Kidney tubule cell (primary cell): ENCODE data around the gene BMAL1.

Experiments
- DNase-seq: peaks from one replicate; pipeline ENCODE4 v3.0.0-alpha.2; 2018; ENCODE audit warnings: low spot score

The BMAL1 gene

DNA sequence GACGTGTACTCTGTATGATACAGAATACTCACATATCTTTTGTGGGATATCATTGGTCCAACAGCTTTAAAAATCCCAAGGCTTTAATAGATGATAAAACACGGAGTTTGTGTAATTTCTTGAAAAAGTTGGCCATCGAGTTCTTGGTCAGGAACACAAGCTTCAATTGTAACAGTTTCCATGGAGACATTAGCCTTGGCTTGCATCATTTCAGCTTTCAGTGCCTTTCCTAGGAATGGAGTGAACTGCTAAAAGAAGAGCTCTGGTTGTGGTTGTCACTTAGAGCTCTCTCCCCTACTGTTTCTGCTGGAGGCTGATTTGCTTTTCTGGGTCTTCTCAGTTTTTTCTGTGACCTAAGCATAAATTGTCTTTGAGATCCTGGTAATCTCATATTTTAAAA lies 14.2 kb downstream of the BMAL1 start:
- DNase-seq, result no peak

- DNase-seq, result peak; percentile 62
These were observed 15.4 kb downstream of the BMAL1 start for GRCh38 chr11:13292970-13293369.

DNA sequence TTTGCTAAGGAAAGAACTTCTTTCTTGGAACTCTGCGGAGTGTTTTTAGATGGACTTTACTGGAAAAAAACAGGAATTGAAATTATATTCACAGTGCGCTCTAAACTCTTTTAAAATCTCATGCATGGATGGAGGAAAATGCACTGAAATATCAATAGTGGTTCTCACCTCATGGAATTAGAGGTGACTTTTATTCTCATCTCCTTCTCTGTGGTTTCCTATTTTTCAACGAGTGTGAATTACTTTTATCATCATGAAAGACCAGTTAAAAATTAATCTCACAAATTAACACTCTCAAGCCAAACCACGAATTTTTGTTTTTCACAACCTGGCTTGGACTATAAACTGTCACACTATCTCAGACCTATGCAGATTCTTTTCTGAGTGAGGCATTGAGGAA lies 16.6 kb downstream of the BMAL1 start:
- no peak for DNase-seq

DNA sequence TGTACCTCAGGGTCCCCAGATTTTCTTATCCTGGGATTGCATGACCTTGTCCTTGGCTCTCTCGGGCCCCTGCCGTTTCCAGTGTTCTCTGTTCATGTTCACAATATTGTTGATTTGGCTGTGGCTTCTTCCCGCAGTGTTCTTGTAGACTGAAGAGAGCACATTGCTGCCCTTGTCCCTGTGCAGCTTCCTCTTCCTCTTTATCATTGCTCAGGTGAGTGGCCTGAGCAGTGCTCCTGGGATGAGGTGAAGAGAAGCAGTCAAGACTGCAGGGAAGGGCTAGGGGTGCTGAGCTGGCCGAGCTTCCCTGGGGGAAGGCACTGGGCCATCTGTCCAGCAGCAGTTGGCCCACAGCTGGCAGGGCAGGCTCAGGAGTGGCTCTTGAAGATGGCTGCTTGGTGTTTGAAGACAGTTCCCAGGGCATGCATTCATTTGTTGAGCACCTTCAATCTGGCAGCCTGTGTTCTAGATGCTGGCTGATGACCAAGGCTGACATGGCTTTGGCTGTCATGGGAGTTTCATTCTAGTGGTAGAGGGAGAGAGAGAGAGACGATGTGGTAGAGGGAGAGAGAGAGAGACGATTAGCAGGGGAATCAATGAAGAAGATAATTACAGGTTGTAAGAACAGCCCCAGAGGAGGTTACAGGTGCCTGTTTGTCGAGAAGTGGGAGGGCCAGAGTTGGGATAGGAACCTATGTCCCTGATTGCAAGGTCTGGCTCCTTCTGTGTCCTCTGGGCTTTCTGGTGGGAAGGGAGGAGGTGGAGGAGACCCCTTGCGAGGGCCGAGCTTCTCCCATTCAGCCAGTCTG lies 17.4 kb downstream of the BMAL1 start:
- no peak for DNase-seq

DNA sequence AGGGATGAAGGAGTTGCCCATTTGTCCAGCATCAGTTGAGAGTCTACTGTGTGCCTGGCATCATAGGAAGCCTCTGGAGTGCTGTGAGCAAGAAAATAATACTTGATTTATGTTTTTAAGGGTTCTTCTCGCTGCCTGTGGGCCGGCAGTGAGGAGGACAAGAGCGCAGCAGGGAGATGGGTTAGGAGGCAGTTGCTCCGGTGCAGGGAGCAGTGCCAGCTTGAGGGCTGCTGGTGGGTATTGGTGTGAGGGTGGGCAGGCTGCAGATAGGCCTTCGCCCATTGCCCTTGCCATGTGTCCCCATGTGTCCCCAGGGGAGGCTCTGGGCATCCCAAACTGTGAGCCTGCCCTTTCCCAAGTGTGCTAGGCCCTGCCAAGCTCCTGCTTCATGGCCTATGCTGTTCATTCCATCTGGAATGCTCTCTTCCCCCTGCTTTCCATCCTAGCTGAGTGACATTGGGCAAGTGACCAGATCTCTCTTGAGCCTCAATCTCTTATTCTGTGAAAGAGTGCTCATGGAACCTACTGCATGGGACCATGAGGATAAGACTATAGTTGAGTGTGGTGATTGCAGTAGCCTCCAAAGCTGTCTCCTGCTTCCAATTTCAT lies 19.8 kb downstream of the BMAL1 start:
- DNase-seq, result no peak

DNA sequence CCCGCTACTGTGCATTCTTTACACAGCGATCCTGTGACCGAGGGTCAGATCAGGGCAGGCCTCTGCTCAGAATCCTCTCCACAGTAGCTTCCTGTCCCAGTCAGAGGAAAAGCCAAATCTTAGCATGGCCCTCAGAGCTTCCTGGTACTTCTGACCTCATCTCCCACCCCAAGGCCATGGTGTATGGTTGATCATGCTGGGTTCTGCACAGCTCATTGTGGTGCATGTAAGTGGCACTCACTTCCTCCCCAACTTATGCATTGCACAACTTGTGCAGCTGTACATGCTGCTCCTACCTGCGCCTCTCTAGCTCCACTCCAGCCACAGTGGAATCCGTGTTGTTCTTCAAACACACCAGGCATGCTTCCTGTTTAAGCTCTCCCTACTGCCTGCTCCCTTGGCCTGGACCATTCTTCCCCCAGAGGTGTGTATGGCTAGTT lies 20.3 kb downstream of the BMAL1 start:
- no peak for DNase-seq

- no peak for DNase-seq
These were observed 21.2 kb downstream of the BMAL1 start for GRCh38 chr11:13298765-13299164.

DNA sequence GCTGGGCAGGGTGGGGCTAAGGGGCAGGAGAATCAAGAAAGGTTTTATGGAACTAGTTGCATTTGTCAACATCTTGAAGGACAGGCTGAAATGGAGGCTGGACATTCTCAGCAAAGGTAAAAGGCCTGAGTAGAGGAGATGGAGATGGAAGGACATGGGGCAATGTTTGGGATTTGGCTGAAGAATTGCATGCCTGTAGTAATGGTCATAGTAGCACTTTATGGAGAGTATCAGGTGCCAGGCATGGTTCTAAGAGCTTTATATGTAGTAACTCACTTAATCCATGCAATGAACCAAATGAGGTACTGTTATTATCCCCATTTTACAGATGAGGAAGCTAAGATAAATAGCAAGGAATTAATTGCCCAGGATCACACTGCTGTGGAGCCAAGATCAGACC lies 23.9 kb downstream of the BMAL1 start:
- DNase-seq, result no peak

GRCh38 chr11:13302420-13302958 lies 24.9 kb downstream of the BMAL1 start:
- no peak for DNase-seq

- DNase-seq, result no peak
These were observed 26.4 kb downstream of the BMAL1 start for GRCh38 chr11:13303668-13304649.

GRCh38 chr11:13304655-13305335 lies 27.2 kb downstream of the BMAL1 start:
- no peak for DNase-seq

- no peak for DNase-seq
These were observed 31.1 kb downstream of the BMAL1 start for GRCh38 chr11:13308704-13309103.

DNA sequence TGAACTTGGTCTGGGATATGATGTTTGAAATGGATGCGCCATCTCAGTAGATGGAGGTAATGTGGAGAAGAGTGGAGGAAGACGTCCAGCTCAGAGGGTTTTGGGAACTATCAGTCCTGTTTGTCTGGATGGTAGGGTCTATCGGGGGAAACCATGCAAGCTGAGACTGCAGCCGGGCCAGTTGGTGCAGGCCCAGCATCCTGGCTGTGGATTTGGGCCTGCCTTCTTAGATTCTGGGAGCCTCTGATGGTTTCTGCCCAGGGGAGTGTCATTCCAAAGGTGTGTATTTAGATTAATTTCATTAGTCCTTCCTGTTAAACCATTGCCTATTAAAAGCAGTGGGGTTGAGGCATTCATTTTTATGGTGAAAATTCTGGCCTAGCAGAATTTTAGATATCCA lies 31.6 kb downstream of the BMAL1 start:
- DNase-seq, result no peak

- DNase-seq, result no peak
These were observed 32.9 kb downstream of the BMAL1 start for GRCh38 chr11:13310443-13310842.

DNA sequence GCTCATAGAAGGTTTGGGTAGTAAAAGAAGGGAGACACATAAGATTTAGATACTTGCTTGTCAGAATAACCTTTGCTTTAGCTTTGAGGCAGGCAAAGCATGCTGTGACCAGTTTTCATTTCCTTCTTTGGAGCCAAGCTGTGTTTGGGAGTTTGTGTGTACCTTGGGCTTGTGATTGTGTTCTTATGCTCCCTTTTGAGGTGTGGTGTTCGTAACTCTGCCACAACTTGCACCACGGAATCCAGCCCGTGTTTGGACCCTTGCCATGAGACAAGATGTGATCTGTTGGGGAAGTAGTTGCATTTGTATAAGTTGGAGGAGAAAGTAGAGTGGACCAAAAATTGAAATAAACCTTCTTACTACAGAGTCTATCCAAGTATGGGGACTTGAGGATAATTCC lies 34.0 kb downstream of the BMAL1 start:
- DNase-seq, result no peak

DNA sequence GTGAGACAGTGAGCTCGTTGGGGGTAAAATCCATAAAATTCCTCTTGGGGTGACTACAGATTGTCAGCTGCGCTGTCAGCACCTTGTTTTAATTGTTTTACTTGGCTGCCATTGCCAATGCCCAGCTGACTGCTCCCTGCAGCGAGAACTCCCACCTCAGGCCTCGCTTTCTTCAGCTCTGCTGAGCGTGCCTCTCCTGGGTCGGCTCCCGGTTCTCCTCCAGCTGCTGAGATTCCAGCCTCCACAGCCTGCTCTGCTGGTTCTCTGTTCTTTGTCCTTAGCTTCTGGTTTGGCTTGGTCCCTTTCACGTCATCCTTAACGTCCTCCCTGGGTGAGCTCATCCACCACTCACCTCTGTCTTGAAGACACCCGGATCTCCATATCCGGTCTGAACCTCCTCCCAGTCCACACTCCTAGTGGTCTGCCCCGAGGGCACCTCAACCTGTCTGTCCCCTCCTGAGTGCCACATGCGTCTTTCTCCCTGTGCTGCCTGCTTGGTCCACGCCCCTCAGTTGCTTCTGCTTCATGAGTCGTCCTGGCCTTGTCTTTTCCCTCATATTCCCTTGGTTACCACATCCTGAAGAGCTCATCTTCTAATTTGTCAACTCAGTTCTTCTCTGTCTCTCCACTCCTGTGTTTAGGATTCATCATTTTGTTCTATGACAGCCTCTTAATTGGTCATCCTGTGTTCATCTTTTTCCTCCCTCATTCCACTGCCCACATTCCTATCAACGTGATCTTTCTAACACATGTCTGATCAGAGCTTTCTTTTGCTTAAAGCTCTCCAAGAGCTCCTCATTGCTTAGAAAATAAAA lies 35.6 kb downstream of the BMAL1 start:
- no peak for DNase-seq

DNA sequence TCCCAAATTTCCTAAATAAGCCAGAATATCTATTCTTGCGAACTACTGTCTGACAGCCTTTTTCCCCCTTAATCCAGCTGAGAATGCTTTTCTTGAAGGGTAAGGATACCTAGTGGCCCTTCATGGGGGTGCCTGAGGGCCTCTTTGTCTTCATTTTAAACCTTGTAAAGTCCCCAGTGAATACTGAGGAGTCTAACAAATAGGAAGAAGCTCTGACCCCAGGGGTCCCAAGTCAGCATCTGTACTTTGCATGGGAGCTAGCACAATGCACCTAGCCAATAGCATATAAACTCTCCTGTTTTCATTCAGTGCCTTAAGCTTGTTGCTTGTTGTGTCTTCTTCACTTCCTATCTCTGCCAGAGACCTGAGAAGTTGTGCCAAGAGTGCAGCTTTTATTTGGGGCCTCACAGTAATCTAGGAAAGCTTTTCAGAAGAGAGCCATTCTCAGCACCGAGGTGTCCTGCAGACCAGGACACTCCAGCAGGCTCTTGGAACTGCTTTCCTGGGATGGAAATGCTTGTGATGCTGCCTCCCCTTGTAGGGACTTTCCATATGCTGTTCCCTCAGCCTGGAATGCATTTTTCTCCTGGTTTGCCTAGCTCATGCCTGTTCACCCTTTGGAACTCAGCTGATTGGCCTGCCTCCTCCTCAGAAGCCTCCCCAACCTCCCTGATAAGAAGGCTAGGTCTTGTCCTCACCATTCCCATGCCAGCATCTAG lies 37.2 kb downstream of the BMAL1 start:
- no peak for DNase-seq

DNA sequence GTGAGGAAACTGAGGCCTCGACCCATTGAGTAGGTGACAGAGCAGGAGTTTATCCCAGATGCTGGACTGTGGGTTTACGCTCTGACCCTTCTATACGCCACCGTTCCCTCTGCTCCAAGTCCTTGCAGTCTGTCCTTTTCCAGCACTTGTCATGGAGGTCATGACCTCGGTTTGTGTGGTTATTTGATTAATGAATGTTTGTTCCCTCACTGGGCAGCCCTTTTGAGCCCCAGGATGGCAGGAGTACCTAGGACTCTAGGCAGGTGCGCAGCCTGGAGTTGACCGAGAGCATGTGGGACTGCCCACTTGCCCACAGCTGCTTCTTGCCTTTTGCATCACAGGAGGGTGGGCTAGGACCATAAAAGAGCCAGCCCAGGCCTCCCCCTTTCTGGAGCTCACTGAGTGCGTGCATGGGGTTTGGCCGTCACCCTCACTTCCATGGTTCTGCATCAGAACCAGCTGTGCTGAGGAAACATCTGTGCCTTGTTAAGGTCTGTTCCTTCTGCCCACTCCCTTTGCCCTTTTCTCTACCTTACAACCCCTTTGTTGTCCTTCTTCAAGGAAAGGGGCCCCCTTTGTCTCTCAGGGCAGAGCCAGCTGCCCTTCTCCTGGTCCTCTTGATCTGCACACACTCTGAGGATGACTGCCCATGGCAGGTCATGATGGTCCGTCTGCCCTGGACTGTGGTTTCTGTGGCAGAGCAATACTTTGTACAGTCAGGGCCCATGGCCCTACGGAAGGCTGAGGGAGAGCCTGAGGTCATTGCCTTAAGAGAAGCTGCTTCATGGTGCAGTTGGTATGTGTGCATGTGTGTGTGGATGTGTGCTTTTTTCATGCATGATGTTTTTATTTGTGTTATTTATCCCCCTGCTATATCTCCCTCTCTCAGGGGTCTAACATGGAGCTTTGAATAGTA lies 38.2 kb downstream of the BMAL1 start:
- DNase-seq, result peak; percentile 47

GRCh38 chr11:13316528-13316961 lies 39.0 kb downstream of the BMAL1 start:
- DNase-seq, result peak; percentile 65
